GM19463 (cell line): Measurements from ENCODE around the gene RNF150.

Experiments used
- ATAC-seq: cut with Tn5 transposase; IDR thresholded peaks from one replicate; pipeline ENCODE4 v1.9.1; 2021; ENCODE audit warnings: mild to moderate bottlenecking, moderate library complexity; ENCODE audit not compliant: unreplicated experiment

RNF150 gene

DNA sequence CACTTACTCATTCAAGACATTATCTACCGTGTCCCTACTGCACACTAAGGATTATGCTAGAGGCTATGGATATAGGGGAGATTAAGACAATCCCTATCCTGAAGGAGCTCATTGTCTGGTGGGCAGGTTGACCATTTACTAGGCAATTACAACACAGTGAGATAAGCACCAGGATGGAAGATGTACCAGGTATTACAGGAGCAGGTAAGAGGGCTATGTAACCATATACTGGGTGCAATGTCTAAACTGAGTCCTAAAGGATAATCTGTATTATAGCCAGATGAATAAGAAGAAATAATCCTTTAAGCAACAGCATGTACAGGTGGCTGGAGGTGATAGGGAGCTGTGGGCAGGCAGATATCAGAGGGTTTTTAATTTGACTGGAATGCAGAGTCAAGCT is 263.8 kb downstream of the RNF150 start:
- no peak for ATAC-seq

DNA sequence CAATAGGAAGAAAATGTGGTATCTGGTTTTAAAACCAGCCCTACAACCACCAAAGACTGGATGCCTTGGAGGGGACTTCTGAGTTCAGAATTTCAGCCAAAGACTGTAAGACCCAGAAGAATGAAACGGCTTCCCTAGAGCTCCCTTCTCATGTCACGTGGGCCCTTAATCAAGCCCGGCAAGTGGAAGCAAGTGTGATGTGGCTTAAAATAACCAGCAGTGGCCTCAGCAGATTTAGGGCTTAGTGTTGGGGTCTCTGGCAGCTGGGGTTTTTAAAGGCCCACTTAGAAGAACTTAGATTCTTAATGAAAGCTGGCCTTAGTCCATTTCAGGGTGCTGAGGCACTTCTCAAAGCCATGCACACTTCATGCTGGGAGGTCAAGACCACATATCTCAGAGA is 265.9 kb downstream of the RNF150 start:
- ATAC-seq, result no peak

DNA sequence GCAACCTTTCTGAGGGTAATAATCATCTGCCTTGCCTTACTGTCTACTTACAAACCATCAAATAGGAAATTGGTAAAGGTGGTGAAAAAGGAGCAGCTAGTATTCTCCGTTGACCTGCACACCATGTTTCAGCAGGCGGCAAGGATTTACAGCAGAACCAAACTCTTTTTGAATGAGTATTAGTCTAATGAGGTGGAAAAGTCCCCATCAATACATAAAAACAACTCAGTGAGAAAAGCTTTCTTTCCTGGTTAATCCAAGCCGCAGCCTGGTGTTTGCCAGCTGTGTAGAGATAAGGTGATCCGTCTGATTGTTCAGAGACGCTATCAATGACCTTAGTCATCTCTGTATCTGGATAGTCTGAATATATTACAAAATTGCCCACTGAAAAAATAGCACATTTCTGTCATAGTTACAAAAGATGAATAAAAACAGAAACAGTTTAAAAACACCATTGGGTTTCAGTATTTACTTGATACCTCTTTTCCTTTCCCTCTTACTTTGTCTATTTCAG is 266.7 kb downstream of the RNF150 start:
- ATAC-seq, result no peak

DNA sequence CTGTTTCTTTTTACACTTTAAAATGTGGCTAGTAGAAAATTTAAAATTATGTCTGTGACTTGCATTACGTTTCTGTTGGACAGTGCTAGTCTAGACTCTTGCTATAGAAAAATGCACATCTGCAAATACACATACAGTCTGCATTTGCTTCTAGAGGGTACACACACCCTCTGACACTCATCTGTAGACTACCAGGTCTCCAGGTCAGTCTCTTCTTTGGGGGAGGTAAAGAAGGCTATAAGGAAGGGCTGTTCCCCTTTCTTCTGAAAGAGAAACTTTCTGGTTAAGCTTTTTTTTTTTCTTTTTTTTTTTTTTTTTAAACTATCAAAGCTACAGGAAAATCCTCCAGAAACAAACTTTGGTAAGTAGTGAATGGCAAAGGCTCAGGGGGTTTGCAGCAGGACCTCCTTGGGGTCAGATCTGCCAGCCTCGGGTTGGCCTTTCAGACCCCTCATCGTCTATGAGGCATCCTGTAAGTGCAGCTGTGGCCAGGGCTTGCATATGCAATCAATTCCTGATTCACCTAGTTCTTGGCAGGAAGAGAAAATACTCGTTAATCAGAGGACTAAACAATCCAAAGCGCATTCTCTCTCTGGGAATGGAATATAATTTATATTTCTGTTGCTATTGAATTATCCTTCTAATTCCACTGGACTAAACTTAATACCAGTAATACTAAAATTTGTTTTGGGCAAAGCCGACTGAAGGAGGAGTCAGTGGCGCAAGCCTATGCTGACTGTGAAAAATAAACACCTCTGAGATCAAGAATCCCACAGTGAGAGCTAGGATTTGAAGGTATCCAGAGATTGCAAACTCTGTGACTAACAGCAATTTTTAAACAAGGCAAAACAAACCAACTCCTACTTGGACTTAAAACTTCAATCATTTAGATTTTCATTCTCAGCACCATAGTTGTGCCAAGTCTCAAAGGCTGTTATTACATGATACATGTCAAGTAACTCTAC is 267.7 kb downstream of the RNF150 start:
- ATAC-seq, result no peak

DNA sequence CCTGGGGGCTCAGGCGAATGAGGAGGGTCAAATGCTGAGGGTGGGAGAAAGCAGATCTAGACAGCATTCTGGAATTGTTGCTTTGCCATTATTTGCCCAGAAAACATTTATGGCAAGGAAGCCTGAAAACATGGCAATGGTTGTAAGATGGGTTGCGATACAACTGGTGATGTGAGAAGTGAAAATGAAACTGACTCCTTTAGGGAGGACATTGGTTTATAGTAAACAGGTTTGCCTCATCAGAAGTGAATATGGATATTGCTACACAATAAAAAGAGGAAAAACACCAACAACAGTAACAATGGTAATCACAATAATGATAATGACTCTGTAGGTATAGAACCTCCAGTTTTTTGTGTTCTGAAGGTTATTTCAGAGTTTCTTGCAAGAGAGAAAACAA is 270.1 kb downstream of the RNF150 start:
- ATAC-seq, result no peak

DNA sequence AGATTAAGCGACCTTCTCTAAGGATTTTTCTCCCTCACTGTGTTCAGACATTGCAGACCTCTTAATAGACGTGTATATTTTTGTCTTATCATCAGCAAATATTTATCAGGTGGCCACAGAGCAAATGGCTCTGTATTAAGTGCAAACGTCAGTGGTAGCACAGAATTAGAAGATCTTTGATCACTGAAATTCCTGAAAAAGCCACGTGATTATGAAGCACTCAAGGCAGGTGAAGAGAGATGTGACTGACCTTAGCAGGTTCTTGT is 271.2 kb downstream of the RNF150 start:
- ATAC-seq, result no peak

DNA sequence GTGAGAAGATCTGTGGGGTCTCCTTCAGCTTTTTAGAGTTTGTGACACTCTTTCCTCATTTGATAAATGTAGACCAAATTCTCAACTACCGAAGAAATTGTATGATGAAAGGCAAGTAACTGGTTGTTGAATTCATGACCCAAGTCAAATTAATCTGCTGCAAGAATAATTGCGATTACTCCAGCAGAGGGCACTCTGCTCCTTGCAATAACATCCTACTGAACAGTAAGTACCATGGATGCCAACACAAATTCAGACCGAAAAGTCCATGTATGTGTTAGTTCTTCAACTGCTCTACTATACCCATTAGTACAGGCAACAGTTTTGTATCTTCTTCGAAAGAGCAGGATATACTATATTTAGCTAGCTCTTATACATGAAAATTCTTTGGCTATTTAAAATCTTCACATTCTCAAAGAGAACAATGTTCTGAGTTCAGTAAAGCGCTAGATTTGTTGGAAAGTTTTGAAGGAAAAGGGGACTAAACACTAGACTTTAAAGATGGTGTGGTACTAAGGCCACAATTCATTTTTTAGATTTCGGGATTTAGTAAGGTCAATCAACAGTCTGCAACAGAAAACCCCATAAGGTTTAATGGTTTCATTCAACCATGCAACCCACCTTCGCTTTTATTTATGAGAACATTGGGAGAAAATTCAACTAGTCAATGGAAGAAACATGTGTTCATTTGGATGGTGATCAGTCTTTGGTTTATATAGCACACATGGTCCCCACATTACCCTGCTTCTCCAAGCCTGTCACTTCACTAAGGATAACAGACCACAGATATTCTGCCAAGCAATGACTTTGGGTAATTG is 271.7 kb downstream of the RNF150 start:
- peak; percentile 67 for ATAC-seq

DNA sequence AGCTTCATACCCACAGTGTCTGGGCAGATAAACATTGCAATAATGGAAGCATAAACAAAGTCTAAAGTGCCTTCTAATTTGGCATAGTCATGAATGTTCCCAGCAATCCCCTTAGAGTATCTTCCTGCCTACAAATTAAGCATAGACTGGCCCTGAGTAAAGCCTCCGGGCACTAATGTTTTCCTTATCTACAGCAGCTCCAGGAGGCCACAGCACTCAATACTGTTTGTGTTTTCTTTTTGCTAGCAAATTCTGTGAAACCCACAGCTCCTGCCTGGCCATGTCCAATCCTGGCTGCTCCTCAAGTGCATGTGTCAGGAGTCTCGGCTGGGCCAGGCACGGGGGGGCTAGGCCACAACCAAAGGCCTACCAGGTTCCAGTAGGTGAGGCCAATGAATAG is 274.4 kb downstream of the RNF150 start:
- no peak for ATAC-seq

DNA sequence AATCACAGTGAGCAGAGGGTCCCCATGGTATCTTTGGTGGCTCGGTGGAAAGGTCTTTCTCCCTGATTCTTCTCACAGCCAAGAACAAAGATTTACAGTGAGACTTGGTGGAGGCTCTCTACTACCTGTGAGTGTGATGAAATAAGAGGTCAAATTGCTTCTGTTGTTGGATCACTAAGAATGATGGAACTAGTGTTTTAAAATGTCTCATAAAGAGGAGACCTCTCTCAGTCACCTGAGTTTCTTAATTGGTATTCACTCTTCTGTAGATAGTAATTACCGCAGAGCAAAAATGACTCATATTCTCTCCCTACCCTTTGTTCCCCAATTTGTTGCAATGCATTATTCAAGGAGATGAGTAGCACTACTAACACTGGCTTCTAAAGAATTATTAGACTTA is 276.2 kb downstream of the RNF150 start:
- ATAC-seq, result no peak

DNA sequence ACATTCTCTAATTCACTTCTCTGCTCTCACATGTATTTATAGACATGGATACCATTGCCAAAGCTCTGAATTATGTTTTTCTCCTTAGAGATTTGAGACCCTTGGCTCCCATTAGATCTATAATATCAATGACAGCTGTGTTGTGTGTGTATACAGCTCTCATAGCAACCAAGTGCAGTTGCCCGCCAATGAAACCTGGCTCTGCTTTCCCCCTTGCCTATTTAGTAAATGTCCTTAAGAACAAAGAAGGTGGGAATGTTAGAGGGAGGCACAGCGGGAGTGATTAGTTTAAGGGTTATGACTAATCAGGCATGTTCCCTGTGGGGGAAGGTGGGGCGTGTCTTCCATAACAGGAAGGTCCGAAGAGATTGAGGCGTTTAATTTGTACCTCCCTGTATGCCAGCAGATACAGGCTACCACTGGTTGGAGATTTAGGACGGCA is 276.6 kb downstream of the RNF150 start:
- ATAC-seq, result no peak

DNA sequence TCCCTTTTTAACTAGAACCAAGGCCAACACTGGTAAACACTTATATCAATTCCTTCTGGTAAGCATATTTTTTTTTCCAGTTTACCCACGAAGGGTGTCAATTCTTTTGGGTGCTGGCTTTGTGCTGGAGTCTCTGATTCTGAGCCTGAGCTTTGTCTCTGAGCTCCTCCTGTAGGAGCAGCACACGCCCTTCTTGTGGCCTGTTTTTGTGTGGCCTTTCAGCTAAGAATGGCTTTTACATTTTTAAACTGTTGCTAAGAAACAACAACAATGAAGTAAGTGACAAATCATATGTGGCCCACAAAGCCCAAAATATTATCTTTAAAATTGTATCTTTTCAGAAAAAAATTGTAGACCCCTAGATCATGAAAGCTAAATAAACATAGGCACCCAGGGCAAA is 279.1 kb downstream of the RNF150 start:
- ATAC-seq, result no peak

DNA sequence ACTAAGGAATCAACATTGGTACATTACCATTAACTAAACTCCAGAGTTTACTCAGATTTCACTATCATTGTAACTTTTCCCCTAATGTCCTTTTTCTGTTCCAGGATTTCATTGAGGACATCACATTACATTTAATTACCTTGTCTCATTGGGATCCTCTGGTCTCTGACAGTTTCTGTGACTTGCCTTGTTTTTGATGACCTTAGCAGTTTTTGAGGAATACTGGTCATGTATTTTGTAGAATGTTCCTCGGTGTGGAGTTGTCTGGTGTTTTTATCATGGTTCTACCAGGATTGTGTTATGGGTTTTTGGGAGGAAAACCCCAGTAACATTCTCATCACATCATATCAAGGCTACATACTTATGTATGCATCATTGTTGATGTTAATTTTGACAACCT is 281.5 kb downstream of the RNF150 start:
- no peak for ATAC-seq

DNA sequence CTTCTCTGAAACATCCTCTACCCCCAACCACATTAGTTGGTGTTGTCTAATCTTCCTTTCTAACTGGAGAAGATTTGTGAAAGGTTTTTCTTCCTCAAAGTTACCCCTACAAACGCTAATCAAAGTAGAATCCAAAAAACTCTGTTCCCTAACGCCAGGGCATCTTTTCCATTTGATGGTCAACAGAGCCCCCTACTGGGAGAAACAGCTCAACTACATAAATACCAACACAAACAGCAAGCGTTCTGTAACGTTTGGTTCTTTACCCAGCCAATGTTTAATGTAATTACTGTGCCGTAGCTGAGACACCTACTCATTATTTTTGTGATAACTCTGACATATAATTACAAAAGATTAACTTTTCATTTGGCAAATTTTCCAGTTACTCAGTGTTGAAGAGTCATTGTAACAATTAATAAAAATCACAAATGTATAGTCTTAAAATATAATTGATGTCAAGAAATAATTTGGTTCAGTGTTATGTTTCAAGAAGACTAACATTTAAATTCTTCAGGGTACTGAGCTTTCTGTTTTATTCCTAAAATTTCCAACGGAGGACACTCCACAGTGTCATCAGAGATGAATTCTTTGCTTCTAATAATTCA is 282.1 kb downstream of the RNF150 start:
- ATAC-seq, result peak; percentile 76

DNA sequence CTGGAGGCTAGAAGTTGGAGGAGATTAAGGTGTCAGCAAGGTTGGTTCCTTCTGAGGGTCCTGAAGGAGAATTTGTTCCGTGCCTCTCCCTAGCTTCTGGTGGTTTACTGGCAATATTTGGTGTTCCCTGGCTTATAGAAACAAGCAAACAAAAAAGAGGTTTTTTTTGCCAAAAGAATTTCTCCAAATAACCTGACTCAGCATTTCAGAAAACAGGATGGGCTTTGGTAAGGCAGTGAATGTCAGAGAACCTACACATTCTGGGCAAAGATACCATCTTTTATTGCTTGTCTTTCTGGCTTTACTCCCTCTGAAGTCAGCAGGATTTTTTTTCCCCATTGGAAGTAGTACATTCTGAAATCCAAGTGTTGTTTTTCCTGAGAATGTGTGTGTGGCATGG is 283.7 kb downstream of the RNF150 start:
- no peak for ATAC-seq

DNA sequence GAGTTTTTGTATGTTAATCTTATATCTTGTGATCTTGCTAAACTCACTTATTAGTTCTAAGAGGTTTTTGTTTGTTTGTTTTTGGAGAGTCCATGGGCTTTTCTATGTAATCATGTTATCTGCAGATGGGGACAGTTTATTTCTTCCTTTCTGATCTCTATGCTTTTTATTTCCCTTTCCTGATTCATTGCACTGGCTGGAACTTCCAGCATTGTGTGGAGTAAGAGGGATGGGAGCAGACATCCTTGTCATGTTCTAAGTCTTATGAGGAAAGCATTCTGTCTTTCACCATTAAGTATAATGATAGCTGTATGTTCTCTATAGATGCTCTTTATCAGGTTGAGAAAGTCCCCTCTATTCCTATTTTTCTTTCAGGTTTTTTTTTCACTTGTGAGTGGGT is 286.5 kb downstream of the RNF150 start:
- no peak for ATAC-seq

DNA sequence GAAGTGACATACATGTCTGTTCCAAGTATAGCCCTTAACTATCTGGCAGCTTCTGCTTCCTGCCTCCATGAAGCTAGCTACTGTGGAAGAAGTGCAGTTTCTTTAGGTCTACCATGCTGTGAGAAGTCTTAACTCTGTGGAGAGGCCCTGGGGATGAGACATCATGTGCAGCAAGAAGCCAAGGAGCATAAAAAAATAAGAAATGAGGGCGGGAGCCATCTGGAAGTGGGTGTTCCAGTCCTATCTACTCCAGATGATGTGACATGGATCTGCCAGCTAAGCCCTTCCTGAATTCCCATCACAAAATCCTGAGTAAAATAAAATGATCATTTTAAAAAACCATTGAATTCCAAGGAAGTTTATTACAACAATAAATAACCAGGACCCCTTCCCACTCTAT is 289.2 kb downstream of the RNF150 start:
- no peak for ATAC-seq

DNA sequence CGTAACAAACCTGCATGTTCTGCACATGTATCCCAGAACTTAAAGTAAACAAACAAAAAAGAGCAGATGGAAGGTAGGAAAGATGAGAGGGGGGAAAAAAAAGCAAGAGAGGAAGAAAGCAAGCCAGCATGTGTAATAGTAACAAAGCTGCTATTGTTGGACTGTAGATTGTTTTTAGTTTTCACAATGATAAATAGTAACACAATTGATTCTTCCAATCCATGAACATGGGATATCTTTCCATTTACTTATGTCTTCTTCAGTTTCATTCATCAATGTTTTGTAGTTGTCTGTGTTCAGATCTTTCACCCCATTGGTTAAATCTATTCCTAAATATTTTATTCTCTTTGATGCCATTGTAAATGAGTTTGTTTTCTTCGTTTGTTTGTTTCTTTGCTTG is 292.1 kb downstream of the RNF150 start:
- ATAC-seq, result no peak

DNA sequence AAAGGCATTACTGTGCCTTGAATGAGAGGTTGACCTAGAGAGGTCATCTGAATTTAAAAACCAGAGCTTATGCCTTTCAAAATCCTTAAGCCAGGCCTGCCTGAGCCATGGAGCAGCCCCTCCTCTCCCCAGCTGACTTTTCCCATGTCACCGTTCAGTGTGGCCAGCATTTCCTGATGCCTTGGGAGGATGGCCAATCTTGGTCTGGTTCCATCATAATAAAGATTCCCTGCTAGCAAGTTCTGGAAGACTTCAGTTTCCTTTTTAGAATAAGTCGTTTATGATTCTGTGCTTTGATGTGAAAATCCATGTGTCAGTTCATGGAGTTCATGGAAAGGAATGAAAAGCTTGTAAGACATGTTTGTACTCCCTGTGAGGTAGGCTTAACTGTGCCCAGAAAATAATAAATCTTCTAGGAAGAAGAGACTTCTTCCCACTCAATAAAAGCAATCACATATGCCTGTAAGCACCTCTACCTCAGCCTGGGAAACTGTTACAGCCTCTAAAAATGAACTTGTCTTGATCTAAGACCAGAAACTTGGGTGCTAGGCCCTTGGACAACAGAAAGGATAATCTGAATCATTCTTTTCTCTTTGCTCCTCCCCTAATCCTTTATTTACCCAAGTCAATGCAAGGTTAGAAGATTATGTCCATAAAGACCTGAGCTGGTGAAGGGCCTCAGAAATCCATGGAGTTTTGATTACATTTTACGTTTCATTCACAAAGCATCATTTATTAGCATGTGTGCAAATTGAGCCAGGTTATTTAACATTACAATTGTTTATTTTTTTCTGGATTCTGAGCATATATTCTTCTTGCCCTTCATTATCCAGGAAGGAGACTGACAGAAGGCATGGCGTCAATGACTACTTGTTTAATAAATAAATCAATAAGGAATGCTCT is 293.1 kb downstream of the RNF150 start:
- ATAC-seq, result no peak

DNA sequence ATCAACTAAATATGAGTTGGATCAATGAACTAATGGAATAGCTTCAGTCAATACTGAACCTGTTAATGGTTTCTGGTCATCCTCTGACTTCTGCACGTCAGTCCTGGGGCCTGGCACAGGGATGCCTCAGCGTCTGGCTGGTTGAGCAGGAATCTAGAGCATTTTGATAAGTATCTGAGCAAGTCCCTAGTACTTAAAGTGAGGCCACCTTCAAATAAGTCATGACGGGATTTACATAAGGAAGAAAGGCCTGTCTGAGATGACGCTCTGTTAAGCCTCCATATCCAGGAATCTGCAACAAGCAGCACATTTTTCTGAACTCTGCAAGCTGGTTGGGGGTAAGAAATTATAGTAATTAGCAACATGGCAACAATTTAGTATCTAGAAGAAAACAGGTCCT is 293.9 kb downstream of the RNF150 start:
- ATAC-seq, result no peak

DNA sequence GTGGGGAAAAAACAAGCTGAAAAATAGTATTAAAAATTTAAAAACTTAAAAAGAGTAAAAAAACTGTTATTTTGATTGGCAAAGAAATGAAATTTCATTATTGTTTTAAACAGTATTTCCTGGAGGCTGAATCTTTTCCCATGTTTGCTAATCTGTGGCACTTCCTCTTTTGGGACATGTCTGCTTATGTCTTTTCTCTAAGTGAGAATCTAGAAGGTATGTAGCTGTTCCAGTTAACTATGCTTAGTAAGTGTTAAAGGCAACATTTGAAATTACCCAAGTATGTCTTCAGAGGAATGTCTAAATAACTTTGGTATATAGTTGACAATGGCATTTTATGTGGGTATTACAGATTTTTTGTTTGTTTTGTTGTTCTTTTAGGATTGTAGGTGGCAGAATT is 295.5 kb downstream of the RNF150 start:
- ATAC-seq, result no peak
